B cell (primary cell): ENCODE measurements around the gene ANKRD23.

Experiments used
- EZH2 ChIP-seq: IDR thresholded peaks from 2 replicates; pipeline ENCODE4 v1.6.1; 2012; ENCODE audit warnings: borderline replicate concordance, low read depth, mild to moderate bottlenecking, moderate library complexity, low read length; ENCODE audit not compliant: insufficient read depth, poor library complexity, severe bottlenecking
- TF ChIP-seq, protein P1 (sequence below): fragments of 200-600 bp; IDR thresholded peaks from one replicate; pipeline ENCODE4 v1.8.0; 2022; ENCODE audit warnings: antibody characterized with exemption, mild to moderate bottlenecking

DNA sequence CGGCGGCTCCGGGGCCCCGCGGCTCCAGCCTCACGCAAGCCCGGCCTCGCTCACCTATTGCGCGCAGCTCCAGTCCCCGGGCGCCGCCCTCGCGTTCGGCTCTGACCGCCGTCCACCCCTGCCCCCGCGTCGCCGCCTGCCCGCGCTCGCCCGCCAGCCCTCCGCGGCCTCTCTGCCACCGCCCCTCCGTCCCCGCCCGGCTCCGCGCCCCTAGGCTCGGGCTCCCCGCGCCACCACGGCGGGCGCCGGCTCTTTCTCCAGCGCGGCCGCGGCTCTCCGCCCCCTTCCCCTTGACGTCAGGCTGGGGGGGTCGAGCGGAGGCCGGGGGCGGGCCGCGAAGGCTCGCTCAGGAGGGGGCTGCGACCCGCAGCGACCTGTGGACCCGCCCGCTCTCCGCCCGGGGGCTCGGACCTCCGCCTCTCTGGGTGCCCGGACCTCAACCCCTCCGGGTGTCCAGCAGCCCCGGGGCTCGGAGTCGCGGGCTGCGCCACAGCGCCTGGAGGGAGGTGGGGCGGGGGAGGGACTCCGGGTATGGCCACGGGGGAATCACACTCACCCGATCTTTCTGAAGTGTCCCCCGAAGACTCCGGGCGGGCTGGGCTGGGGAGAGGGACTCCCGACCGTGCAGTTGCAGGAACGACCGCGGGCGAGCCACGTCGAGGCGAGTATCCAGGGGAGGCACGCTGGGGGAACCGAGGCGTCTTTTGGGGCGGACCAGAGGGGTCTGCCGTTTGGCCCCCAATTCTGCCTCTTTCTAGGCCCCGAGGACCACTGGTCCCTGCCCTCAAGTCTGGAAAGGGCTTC lies 26.2 kb upstream of the ANKRD23 start, which contains the start of gene SEMA4C:
- TF ChIP-seq, protein P1, sequence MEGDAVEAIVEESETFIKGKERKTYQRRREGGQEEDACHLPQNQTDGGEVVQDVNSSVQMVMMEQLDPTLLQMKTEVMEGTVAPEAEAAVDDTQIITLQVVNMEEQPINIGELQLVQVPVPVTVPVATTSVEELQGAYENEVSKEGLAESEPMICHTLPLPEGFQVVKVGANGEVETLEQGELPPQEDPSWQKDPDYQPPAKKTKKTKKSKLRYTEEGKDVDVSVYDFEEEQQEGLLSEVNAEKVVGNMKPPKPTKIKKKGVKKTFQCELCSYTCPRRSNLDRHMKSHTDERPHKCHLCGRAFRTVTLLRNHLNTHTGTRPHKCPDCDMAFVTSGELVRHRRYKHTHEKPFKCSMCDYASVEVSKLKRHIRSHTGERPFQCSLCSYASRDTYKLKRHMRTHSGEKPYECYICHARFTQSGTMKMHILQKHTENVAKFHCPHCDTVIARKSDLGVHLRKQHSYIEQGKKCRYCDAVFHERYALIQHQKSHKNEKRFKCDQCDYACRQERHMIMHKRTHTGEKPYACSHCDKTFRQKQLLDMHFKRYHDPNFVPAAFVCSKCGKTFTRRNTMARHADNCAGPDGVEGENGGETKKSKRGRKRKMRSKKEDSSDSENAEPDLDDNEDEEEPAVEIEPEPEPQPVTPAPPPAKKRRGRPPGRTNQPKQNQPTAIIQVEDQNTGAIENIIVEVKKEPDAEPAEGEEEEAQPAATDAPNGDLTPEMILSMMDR, result no peak
- no peak for TF ChIP-seq EZH2
